HUDEP-2 (cell line): ENCODE data around the gene FANCC.

Experiments used
- DNase-seq, 76 experiments: peaks; one replicate each; lab custom pipeline; 2025; ENCODE audit not compliant: unreplicated experiment in 76 of 76; lab: John Stamatoyannopoulos, UW

FANCC gene

DNA sequence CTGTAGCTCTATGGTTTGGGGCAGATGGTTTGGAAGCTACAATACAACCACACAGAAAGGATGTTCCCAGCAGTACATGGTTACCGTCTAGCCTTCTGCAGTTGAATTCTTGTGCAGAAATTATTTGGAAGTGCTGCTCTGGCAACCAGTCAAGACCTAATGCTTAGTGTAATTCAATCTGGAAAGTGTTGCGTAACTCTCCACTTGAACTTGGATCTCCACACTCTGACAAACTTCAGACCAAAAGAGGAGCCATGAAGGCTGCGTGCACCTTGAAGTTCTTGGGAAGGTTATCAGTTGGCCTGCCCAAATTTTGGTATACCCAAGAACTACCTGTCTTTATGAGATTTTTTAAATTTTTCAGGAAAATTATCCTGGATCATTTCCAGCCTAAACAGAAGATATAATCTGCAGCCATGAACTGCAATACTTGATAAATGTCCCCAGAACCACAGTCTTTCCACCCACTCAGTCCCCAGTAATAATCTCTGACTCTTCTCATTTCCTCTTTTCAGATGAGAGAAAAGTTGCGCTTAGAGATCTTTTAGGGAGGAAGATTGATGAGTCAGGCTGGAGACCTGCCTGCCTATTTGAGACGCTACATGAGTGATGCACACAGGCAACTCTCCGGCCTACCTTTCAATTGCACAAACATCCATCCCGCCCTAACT, 159.9 kb downstream of the FANCC start:
- peak in 9 of 76 experiments; percentile 3 to 44 (median 14) for DNase-seq

DNA sequence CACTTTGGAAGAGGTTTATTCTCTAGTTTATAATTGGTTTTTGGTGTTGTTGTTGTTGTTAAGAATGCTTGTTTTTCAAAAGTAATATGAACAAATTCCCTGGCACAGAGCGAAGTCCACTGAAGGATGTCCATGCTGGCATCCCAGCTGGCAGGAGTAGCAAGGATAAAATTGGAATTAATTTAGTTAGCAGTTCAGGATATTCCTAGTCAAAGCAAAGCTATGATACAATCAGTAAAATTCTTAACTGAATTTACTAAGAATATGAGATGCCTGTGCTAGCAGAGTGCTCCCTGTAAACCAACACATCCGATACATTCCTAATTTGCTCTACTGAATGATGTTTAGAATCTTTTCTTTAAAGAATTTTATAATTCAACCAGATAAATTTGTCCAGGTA, 161.4 kb downstream of the FANCC start:
- no peak for DNase-seq

DNA sequence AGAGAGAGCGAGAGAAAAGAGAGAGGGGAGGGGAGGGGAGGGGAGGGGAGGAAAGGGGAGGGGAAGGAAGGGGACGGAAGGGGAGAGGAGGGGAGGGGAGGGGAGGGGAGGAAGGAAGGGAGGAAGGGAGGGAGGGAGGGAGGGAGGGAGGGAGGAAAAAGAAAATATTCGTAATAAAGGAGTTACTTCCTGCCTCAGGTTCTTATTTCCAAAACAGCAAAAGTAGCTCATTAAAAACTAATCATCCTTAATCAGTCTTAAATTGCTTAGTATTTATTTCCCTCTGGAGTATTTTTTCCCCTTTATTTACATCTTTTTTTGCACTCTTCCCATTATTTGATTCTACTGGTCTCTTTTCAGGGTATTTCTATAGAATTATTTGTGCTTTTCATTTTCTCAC, 162.3 kb downstream of the FANCC start:
- DNase-seq: no peak

DNA sequence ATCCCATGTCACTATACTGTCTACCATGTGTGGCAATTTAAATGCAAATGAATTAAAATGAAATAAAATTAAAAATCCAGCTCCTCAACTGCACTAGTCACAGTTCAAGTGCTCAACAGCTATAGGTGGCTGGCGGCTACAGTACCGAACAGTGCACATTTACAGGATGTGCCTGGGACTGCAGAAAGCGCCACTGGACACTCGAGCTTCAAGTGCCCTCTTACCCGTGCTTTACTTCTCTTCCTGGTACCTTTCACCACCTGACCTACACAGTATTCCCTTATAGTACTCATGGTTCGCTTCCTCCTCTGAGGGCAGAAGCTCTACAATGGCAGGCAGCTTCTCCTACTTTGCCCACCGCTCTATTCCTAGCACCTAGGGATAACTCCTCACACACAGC, 166.6 kb downstream of the FANCC start:
- no peak for DNase-seq

DNA sequence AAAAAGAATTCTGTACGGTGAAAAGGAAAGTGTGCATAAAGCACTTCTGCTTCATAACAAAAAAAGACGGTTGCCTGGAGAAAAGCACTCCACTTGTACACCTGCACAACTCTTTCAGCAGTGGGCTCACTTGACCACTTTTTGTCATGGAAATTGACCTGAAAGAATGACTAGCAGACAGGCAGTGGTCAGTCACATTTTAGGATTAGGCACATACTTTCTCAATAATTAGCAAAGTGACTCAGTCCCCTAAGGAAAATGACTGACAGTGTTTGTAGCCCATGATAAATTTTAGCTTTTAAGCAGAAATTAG, 169.3 kb downstream of the FANCC start:
- no peak for DNase-seq

DNA sequence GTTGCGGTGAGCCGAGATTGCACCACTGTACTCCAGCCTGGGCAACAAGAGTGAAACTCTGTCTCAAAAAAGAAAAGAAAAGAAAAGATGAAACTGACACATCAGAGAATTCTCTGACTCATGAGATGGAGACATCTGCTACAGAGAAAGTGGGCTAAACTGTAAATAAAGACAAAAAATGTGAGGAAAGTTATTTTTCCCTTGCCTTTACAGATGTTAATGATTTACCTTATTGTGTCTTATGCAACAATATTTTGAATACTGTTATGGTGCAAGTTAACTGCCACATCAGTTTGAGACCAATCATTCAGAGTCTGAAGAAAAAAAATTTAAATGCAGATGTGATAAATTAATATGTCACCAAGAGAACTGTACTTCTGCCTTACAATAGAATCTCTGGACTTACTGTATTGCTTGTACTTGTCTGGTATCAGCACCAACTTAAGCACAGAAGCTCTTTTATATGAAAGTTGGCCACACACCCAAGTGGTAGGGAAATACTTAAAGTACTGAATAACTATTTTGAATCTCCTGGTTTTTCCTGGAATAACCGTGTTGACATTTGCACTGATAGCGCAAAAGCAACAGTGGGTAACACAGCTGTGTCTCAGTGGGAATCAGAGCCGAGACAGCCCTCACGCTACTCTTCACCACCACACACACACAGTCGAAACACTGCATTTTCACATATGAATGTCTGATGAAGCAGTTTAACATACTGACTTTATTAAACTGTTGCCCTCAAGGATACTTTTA, 169.9 kb downstream of the FANCC start:
- no peak for DNase-seq

DNA sequence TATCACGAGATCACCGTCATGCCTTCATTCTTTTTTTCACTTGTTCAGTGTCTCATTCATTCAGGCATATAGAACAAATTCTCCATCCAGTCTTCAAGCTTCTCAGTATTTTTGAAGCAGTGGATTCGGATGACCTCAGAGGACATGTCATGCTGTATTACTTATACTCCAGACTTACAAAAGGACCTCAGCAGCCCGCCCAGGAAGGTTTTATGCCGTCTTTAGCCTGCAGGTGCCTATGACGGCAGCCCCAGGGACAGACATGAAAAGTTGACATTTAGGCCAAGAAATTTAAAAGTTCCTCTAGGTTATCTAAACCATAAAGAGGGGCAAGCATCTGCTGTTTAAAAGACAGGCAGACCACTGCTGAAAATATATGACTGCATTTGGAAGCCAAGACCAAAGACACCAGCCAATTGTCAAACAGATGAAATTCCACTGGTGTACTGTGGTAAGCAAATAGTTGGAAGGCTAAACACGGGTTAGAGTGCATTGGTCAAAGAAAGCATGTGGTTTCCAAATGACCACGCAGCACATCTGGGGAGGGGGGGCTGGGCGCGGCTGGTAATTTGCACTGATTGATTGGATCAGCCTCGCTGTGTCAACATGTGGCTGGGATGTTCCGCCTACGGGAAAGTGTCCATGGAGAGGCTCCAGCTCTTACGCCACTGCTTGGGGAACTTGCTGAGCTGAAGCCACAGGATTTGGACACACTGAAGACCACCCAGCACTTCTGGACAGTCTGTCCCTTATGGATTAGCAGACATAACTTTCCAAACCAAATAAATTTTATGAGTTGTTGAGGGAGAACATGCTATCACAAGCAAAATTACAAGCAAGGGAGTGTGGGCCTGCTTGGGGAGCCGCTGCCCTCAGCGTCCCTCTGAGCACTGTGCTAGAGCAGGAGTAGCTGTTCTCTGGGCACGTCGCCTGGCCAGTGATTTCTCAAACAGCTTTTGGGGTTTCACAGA, 173.6 kb downstream of the FANCC start:
- DNase-seq: no peak

DNA sequence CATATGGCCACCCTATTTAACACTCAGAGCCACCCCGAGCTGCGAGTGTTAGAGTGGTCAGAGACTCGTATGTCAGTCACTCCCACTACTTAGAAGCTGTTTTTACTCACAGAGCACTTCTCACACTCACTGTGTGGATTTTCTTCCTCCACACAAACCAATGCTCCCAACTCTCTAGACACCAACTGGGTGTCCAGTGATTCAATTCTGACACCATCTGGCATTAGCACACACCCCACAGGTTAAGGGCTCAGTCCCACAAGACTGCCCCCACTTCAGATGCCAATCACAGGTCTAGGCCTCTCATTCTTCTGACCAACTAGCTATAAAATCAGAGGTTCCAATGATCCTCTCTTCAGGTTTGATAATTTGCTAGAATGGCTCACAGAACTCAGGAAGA, 174.8 kb downstream of the FANCC start:
- DNase-seq: no peak

DNA sequence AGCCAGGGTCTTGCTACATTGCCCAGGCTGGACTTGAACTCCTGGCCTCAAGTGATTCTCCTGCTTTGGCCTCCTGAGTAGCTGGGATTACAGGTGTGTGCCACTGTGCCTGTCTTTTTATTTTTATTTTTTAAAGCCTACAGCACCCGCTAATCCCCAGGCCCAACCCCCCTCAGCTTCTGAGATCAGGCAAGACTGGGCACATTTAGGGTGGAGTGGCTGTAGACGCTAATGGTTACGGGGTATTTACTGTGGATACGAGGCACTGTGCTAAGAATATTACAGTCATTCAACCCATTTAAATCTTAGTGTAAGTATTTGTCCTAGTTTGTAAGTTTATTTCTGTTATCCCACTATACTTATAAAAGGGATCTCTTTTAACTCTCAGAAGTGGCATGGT, 175.2 kb downstream of the FANCC start:
- DNase-seq: no peak

DNA sequence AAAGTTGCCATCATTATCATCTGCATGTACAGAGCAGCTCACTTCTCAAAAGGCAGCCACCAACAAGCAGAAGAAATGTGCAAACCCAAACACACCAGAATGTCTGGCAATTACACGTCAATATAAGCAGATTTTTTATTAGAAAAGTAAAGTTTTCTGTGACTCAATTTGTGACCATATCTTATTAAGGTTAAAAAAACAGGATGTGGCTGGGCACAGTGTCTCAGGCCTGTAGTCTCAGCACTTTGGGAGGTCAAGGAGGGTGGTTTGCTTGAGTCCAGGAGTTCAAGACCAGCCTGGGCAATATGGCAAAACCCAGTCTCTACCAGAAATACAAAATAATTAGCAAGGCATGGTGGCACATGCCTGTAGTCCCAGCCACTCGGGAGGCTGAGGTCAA, 176.7 kb downstream of the FANCC start:
- no peak for DNase-seq

DNA sequence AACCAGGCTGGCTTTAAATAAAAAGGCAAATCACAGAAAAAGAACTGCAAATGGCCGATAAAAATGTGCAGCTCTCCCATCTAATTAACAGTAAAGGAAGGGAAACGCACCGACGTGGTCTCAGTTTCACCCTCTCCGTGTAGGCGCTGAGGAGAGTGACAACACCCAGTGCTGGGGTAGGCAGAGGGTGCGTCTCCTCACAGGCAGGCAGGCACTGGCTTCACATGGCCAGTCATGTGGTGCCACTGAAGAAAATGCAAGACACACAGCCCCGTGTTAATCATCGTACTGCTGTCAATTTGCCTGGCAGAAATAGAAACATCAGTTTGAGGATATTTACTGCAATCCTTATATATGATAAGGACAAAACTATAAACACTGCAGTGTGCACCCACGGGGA, 178.4 kb downstream of the FANCC start:
- no peak for DNase-seq

DNA sequence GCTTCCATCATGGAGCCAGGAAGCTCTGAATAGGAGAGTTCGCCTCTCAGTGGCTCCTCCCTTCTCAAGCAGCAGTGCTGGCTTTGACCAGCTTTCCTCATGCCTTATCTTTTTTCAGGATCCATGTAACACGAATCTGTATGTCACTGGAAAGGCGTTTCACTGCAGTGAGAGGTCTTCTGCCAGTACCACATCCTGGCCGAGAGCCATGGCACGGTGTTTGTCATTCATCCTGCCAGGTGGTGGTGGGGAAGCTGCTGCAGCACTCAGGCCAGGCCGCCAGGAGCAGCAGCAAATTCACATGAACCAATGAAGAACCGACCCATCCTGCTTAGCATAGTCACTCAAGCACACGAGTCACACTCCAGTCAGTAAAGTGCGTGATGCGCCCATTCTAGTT, 179.0 kb downstream of the FANCC start:
- no peak for DNase-seq

DNA sequence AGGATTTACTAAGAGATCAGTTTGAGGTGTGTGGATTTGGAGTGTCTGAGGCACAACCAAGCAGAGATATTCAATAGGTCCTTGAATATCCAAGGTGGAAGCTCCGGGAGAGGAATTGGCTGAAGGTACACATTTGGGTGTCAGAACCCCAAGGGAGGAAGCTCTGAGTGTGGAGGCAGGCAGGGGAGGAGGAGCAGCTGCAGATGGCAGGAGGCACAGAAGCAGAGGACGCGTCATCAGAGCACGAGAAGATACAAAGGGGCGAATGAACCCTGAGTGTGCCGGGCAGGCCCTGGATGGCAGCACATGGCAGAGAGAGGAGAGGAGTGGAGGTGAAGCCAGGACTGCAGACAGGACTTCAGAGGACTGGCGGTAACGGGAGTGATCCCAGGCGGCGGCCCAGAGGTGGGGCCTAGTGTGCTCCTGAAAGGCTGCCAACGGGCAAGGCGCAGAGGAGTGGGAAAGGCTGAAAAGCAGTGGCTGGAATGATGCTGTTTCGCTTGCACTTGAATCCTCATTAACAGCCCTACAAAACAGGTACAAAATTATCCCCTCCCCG, 179.8 kb downstream of the FANCC start:
- no peak for DNase-seq

DNA sequence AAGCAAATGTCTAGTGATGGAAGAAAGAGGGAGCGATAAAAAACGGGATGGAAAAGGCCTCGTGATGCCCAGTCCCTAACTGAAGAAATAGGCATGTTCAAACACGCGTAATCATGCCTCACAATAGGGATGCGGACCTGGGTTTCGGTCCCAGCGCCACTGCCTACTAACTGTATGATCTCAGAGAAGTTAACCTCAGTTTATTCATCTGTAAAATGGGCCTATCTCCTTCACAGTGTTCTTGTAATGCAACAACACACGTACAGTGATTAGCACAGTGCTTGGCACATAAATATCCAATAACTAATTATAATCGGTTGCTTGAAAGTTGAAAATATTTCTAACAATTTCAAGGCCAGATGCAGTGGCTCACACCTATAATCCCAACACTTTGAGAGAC, 181.8 kb downstream of the FANCC start:
- no peak for DNase-seq

DNA sequence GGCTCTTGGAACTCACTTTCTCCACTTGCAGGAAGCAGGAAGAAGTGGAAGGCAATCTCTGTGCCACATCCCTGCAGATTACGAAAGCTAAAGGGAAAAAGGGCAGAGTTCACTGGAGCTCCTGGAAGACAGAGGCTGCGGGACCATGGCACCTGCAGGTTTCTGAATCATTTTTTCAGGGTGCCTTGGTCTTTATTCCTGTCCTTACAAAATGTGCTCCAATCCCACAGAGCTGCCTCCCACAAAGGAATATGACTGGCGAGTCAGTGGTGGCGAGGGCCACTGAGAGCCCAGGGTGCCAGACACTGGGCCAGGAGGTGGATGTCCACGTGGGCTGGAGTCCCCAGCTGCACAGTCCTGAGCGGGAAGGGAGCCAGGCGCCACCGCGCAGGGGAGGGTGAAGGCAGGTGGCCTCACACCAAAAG, 183.0 kb downstream of the FANCC start:
- DNase-seq: no peak

DNA sequence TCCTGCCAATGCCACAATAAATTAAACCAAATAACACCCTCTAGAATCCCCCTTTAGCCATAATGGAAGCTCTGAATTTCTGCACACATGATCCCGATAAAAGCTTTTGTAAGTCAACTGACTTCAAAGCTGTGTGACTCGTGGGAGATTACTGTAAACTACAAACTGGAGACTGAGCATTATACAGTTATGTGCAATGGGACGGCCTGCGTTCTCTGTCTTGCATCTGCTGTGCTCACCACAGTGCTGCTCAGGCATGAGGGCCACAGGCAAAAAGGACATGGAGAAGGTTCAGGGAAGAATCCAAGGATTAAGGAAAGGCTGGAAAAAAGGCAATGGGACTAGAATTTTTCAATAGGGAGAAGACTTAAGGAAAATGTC, 184.2 kb downstream of the FANCC start:
- no peak for DNase-seq

DNA sequence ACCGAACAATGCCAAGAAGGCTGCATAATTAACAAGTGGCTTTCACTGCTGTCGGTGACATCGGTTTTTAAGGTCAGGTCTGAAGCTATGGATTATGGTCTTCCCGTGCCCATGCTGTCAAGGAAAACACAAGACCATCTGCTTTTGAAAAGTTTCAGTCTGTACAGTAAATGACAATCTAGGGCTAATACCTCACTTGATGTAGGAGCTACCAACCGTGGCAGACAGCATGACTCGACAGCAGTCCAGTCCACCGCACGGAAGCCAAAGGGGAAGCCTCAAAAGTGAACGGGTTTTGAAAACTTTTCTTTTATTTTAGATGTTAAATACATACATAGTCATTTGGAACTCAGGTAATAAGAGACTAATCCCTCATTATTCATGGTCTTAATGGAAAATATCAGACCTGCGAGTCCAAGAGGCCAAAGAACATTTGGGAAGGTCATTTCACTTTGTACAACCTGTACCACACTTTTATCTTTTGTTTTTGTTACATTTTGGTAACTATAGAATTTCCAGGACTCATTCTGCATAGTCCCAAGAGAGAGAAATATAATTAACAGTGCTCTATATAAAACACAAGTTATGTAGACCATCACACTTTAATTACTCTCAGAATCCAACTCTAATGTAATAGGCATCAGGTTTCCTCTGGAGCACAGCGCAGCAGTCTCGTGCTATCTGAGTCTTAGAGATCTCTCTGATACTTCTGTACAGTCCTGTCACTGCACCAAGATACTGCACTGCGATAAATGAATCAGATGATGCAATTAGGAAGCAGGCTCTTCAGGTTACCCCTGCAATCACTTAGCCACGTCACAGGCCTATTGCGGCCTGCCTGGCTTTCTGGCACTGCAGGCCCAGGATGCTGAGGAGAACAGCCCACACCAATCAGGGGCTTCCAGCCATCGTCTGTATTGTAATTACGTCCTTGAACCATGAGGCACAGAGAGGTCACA, 184.9 kb downstream of the FANCC start:
- DNase-seq: no peak

DNA sequence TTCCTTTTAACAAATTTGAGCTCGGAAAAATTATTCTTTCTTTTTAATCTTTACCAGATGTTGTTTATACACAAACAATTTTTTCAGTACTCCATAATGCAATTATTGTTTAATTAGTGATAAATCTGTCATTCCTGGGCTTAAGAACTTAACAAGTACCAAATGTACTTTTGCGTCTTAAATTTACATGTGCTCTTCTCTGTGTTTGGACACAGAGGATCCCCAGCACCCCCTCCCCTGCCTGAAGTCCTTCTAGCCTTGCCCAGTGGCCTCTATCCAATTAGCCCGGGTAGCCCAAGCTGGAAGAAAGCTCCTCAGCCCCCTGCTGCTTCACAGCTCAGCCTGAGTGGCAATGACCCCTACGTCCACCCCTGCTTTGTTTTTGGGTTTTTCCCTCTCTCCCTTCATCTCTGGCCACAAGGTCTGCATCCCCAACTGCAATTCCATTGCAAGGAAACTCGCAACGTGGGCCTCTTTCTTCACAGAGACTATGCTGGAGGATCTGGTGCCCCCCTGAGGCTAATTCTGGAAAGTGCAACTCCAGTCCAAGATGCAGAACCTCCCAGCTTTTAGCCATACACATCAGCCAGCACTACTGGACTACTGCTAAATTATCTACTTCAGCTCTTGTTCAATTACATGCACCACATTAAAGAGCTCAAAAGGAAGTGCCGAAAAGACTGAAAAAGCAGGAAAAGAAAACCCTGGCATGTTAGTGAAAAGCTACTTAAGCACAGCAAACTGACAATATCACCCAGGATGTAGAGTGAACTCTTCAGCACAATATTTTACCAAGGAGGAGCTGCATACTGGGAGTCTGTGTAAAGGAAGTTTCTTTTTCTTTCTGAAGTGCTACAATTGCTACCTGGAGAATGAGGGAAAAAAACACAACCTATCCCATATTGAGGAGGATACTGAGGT, 186.2 kb downstream of the FANCC start:
- DNase-seq: peak in 39 of 76 experiments; percentile 1 to 53 (median 21)

DNA sequence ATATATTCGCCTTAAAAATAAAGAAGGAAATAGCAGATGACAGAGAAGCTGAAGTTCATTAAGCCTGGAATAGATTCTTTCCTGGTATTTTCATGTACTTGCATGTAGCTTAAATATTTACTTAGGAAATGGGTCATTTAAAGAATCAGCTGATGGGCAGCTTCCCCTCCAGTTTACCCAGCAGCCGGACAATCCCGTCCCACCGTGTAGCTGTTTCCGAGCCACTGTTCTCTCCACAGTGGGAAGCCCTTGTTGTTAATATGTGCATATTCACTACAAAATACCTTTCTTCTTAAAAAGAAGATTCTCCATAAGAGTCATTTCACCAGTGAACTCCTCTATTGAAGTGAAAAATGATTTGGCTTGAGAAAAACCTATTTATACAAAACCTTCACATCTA, 187.0 kb downstream of the FANCC start:
- no peak for DNase-seq
